Fibroblast of lung (primary cell): ENCODE data around the gene SBF2. TPM values are rescaled to one million over a fixed set of nuclear protein-coding genes. Genes with fewer than 3 reads are reported as not detected.
"Not testable (repeated sequence)": the region's sequence is repeated elsewhere in the genome, so short reads cannot be mapped to it uniquely, and the experiment has no call there.

Experiments
- DNase-seq, 2 donors: peaks; one replicate each; pipeline versions ENCODE4 v3.0.0 to v3.0.0-alpha.2; 2010; ENCODE audit warnings: low read depth in 2 of 2
- H2AFZ ChIP-seq: 2 replicates; pipeline ENCODE4 v1.5.1; 2012; ENCODE audit warnings: low read length, control low read depth, inconsistent platforms
- H3K27ac ChIP-seq: 2 replicates; pipeline ENCODE4 v1.5.1; 2011; ENCODE audit warnings: low read length, control low read depth; ENCODE audit not compliant: insufficient read depth
- H3K27me3 ChIP-seq: 2 replicates; pipeline ENCODE4 v1.5.1; 2011; ENCODE audit warnings: mild to moderate bottlenecking, low read length; ENCODE audit not compliant: control insufficient read depth, insufficient read depth
- H3K36me3 ChIP-seq: 2 replicates; pipeline ENCODE4 v1.5.1; 2011; ENCODE audit warnings: low read length; ENCODE audit not compliant: control insufficient read depth, insufficient read depth
- H3K4me1 ChIP-seq: 2 replicates; pipeline ENCODE4 v1.5.1; 2011; ENCODE audit warnings: low read length; ENCODE audit not compliant: control insufficient read depth, insufficient read depth; ENCODE audit errors: extremely low read depth
- H3K4me2 ChIP-seq: 2 replicates; pipeline ENCODE4 v1.5.1; 2011; ENCODE audit warnings: low read length, control low read depth; ENCODE audit not compliant: insufficient read depth; ENCODE audit errors: extremely low read depth
- H3K4me3 ChIP-seq, 4 experiments: fragments of 200-600 bp in 1 of 4; sonication (generic) in 1 of 4; replicated peaks in 1 of 4; 2 replicates each; pipeline ENCODE4 v1.5.1; 2011 to 2016; ENCODE audit warnings: low read length in 4 of 4, low read depth in 3 of 4, mild to moderate bottlenecking in 3 of 4, control low read depth in 2 of 4, inconsistent platforms in 1 of 4, mixed read lengths in 1 of 4; ENCODE audit not compliant: insufficient read depth in 1 of 4; ENCODE audit errors: control extremely low read depth in 1 of 4
- H3K79me2 ChIP-seq: 2 replicates; pipeline ENCODE4 v1.5.1; 2012; ENCODE audit warnings: mild to moderate bottlenecking, low read length, inconsistent platforms; ENCODE audit not compliant: control insufficient read depth, insufficient read depth
- H3K9ac ChIP-seq: 2 replicates; pipeline ENCODE4 v1.5.1; 2011; ENCODE audit warnings: mild to moderate bottlenecking, low read length, control low read depth; ENCODE audit not compliant: insufficient read depth
- H3K9me3 ChIP-seq: 2 replicates; pipeline ENCODE4 v1.5.1; 2012; ENCODE audit warnings: low read depth, low read length; ENCODE audit not compliant: control insufficient read depth, insufficient read depth
- H4K20me1 ChIP-seq: 2 replicates; pipeline ENCODE4 v1.5.1; 2011; ENCODE audit warnings: low read length; ENCODE audit not compliant: control insufficient read depth, insufficient read depth; ENCODE audit errors: extremely low read depth
- CTCF ChIP-seq, 2 donors: IDR thresholded peaks in 1 of 2; conservative IDR thresholded peaks in 1 of 2; 1 replicate in 1 of 2; 2 replicates in 1 of 2; pipeline ENCODE4 v1.5.1; 2011 to 2012; ENCODE audit warnings: low read length in 2 of 2, control low read depth in 1 of 2, inconsistent platforms in 1 of 2, low read depth in 1 of 2, mild to moderate bottlenecking in 1 of 2
- EZH2 ChIP-seq: IDR thresholded peaks from 2 replicates; pipeline ENCODE4 v1.5.1; 2012; ENCODE audit warnings: low read length, control low read depth, mild to moderate bottlenecking; ENCODE audit errors: missing control alignments
- polyA plus RNA-seq, 2 donors: library from polyadenylated mRNA; depleted of rRNA in 1 of 2; stranded (reverse) in 1 of 2; unstranded in 1 of 2; fragments of >200 nt; gene quantifications; 2 replicates each; pipeline ENCODE4 v1.2.1, GENCODE V29; 2011 to 2012; ENCODE audit warnings: missing spikeins in 1 of 2
- total RNA-seq: library from RNA; depleted of rRNA; stranded (reverse); fragments of >200 nt; gene quantifications from 2 replicates; pipeline ENCODE4 v1.2.1, GENCODE V29; 2014

SBF2 gene
- total and polyA plus RNA-seq, 2 donors (not counting 1 experiment from before 2014, with no cell fraction given) = 69.4 to 95.9 TPM

GRCh38 chr11:10095412-10096208 is 198.4 kb downstream of the SBF2 start:
- no peak for DNase-seq
- Histone ChIP-seq H3K36me3 (no peaks in the 10 kb centered on the region), H3K79me2 (peaks cover 4% of the 10 kb centered on the region), H3K4me2 (no peak overlapping the region), H3K27me3 (no peaks in the 10 kb centered on the region), H3K4me3 (no peak overlapping the region), H4K20me1 (no peaks in the 10 kb centered on the region), H2AFZ (no peak overlapping the region), H3K27ac (no peak overlapping the region), H3K9ac (no peak overlapping the region), H3K4me1 (peaks cover under 1% of the 10 kb centered on the region), H3K9me3 (no peaks in the 10 kb centered on the region)
- no peak for TF ChIP-seq CTCF (conservative IDR thresholded peaks at IDR 0.05 in 1 of 2, IDR thresholded peaks at IDR 0.05 in 1 of 2; ENCODE audit: low read depth in 1 of 2, low read length in 2 of 2)
- TF ChIP-seq EZH2 = no peak

GRCh38 chr11:10092426-10092825 is 201.6 kb downstream of the SBF2 start:
- no peak overlapping the region for H2AFZ ChIP-seq
- H3K27ac ChIP-seq = no peak overlapping the region

GRCh38 chr11:10091314-10092045 is 202.5 kb downstream of the SBF2 start:
- no peak overlapping the region for H3K4me2 ChIP-seq
- peak in 1 of 2 donors; percentile 26 for DNase-seq

More at GRCh38 chr11:10092426-10092825, 201.6 kb downstream of the SBF2 start:
- DNase-seq = no peak
- H3K9me3 ChIP-seq = no peaks in the 10 kb centered on the region
- H3K4me1 ChIP-seq = no peaks in the 10 kb centered on the region
- H3K9ac ChIP-seq = no peak overlapping the region
- no peaks in the 10 kb centered on the region for H4K20me1 ChIP-seq
- H3K4me3 ChIP-seq = no peak overlapping the region
- TF ChIP-seq EZH2 = no peak
- no peak overlapping the region for H3K4me2 ChIP-seq
- H3K79me2 ChIP-seq = no peaks in the 10 kb centered on the region
- no peaks in the 10 kb centered on the region for H3K36me3 ChIP-seq
- H3K27me3 ChIP-seq = no peaks in the 10 kb centered on the region

GRCh38 chr11:10087923-10088225 is 206.1 kb downstream of the SBF2 start:
- H3K4me1 ChIP-seq, H3K36me3 ChIP-seq, H3K9ac ChIP-seq, H3K27me3 ChIP-seq, DNase-seq, H4K20me1 ChIP-seq, H3K9me3 ChIP-seq, H3K4me3 ChIP-seq, H3K27ac ChIP-seq, H3K79me2 ChIP-seq, H2AFZ ChIP-seq, H3K4me2 ChIP-seq: not testable (repeated sequence)

More at GRCh38 chr11:10091314-10092045, 202.5 kb downstream of the SBF2 start:
- no peak overlapping the region for H3K27ac ChIP-seq
- no peaks in the 10 kb centered on the region for H3K9me3 ChIP-seq
- no peaks in the 10 kb centered on the region for H3K79me2 ChIP-seq
- H3K4me3 ChIP-seq = no peak overlapping the region
- H3K36me3 ChIP-seq = no peaks in the 10 kb centered on the region
- no peak overlapping the region for H3K9ac ChIP-seq
- no peaks in the 10 kb centered on the region for H3K4me1 ChIP-seq
- H4K20me1 ChIP-seq = no peaks in the 10 kb centered on the region
- H2AFZ ChIP-seq = no peak overlapping the region
- H3K27me3 ChIP-seq = no peaks in the 10 kb centered on the region
- TF ChIP-seq EZH2 = no peak
- TF ChIP-seq CTCF (conservative IDR thresholded peaks at IDR 0.05 in 1 of 2, IDR thresholded peaks at IDR 0.05 in 1 of 2; ENCODE audit: low read depth in 1 of 2, low read length in 2 of 2) = no peak
